Duodenal mucosa (tissue), 2 donors: Measurements from ENCODE around the gene UGGT1.

ENCODE experiments used
- H3K27ac ChIP-seq: one replicate; pipeline ENCODE4 v1.7.0; 2013; ENCODE audit warnings: low read depth, low read length
- H3K27me3 ChIP-seq, 2 donors: one replicate each; pipeline ENCODE4 v1.7.0; 2013; ENCODE audit warnings: low read length in 2 of 2, control low read depth in 1 of 2; ENCODE audit not compliant: insufficient read depth in 2 of 2, control insufficient read depth in 1 of 2
- H3K36me3 ChIP-seq, 2 donors: one replicate each; pipeline ENCODE4 v1.7.0; 2013; ENCODE audit warnings: low read length in 2 of 2, control low read depth in 1 of 2; ENCODE audit not compliant: insufficient read depth in 2 of 2, control insufficient read depth in 1 of 2
- H3K4me1 ChIP-seq, 2 donors: one replicate each; pipeline ENCODE4 v1.7.0; 2013; ENCODE audit warnings: low read length in 2 of 2, control low read depth in 1 of 2; ENCODE audit not compliant: insufficient read depth in 2 of 2, control insufficient read depth in 1 of 2
- H3K4me3 ChIP-seq, 2 donors: one replicate each; pipeline ENCODE4 v1.7.0; 2013; ENCODE audit warnings: low read length in 2 of 2, low read depth in 1 of 2
- H3K9ac ChIP-seq, 2 donors: one replicate each; pipeline ENCODE4 v1.7.0; 2013; ENCODE audit warnings: low read length in 2 of 2, low read depth in 1 of 2
- H3K9me3 ChIP-seq, 2 donors: one replicate each; pipeline ENCODE4 v1.7.0; 2013; ENCODE audit warnings: low read length in 2 of 2, control low read depth in 1 of 2; ENCODE audit not compliant: control insufficient read depth in 1 of 2

UGGT1 gene

GRCh38 chr2:128069769-128070168 is 21.2 kb upstream of the UGGT1 start:
- Histone ChIP-seq H3K9me3 (no peaks in the 10 kb centered on the region), H3K9ac (no peak overlapping the region), H3K27me3 (no peaks in the 10 kb centered on the region), H3K27ac (no peak overlapping the region), H3K4me1 (peaks cover 0 to 3% of the 10 kb centered on the region in 2 donors), H3K36me3 (no peaks in the 10 kb centered on the region), H3K4me3 (no peak overlapping the region)

DNA sequence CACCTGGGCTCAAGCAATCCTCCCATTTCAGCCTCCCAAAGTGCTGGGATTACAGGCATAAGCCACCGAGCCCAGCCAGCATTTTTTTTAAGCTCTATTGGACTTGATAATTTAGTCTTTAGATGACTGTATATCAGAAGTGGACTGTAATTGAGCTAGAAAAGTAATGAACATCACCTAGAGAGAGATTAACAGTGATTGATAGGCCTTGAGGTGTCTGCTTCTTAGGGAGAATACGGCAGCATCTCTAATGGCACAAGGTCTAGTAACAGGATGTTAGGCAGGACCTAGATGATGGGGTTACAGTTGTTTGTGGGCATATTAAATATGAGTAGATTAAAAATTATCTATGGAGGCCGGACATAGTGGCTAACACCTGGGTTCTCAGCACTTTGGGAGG is 17.7 kb upstream of the UGGT1 start:
- Histone ChIP-seq H3K9ac (no peak overlapping the region), H3K4me3 (no peak overlapping the region), H3K36me3 (no peaks in the 10 kb centered on the region), H3K4me1 (peaks cover 0 to 3% of the 10 kb centered on the region in 2 donors), H3K9me3 (no peaks in the 10 kb centered on the region), H3K27ac (no peak overlapping the region), H3K27me3 (no peaks in the 10 kb centered on the region)

- Histone ChIP-seq H3K9ac (no peak overlapping the region), H3K27ac (no peak overlapping the region), H3K36me3 (no peaks in the 10 kb centered on the region), H3K4me3 (no peak overlapping the region), H3K27me3 (no peaks in the 10 kb centered on the region), H3K4me1 (no peaks in the 10 kb centered on the region), H3K9me3 (no peaks in the 10 kb centered on the region)
Measured at GRCh38 chr2:128076461-128077106, 14.4 kb upstream of the UGGT1 start.

GRCh38 chr2:128084757-128085156 is 6.2 kb upstream of the UGGT1 start:
- no peaks in the 10 kb centered on the region for H3K4me1 ChIP-seq
- H3K9me3 ChIP-seq = peaks cover 7% of the 10 kb centered on the region in 2 donors
- no peaks in the 10 kb centered on the region for H3K36me3 ChIP-seq
- no peak overlapping the region for H3K9ac ChIP-seq
- H3K4me3 ChIP-seq = no peak overlapping the region
- H3K27ac ChIP-seq = no peak overlapping the region
- H3K27me3 ChIP-seq = no peaks in the 10 kb centered on the region

- no peaks in the 10 kb centered on the region for H3K36me3 ChIP-seq
- no peaks in the 10 kb centered on the region for H3K4me1 ChIP-seq
- no peak overlapping the region for H3K9ac ChIP-seq
- no peaks in the 10 kb centered on the region for H3K27me3 ChIP-seq
- H3K27ac ChIP-seq = no peak overlapping the region
- no peak overlapping the region for H3K4me3 ChIP-seq
- peaks cover 7% of the 10 kb centered on the region in 2 donors for H3K9me3 ChIP-seq
Measured at GRCh38 chr2:128086244-128086643, 4.8 kb upstream of the UGGT1 start.

DNA sequence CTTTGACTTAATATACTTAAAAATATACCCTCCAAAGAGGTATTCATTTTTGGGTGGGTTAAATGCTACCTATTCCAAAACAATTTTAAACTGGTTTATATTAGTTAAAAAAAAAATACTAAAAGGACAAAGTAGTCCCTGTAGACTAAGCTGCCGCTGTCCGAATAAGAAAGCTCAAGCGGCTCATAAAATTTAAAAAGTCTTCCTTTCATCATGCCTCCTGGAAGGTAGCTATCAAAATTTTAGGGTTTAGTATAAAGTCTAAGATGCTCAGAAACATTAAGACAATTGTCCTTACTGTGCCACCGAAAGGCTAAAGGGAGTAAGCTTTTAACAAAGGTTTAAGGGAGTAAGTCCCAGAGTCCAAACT is 440 bp upstream of the UGGT1 start:
- H3K27ac ChIP-seq = peak overlapping the region; percentile 67
- H3K4me1 ChIP-seq = peaks cover 18 to 20% of the 10 kb centered on the region in 2 donors
- H3K9me3 ChIP-seq = no peaks in the 10 kb centered on the region
- H3K36me3 ChIP-seq = peaks cover 6 to 8% of the 10 kb centered on the region in 2 donors
- H3K4me3 ChIP-seq = peak overlapping the region; percentile 91 to 100
- peak overlapping the region; percentile 68 to 98 for H3K9ac ChIP-seq
- no peaks in the 10 kb centered on the region for H3K27me3 ChIP-seq

- Histone ChIP-seq H3K36me3 (peaks cover 10 to 15% of the 10 kb centered on the region in 2 donors), H3K27me3 (no peaks in the 10 kb centered on the region), H3K27ac (peak overlapping the region; percentile 78), H3K9me3 (no peaks in the 10 kb centered on the region), H3K9ac (peak overlapping the region; percentile 78 to 98), H3K4me3 (peak overlapping the region; percentile 91 to 100), H3K4me1 (peaks cover 18 to 20% of the 10 kb centered on the region in 2 donors)
Measured at GRCh38 chr2:128091726-128092080, 703 bp downstream of the UGGT1 start.

- H3K4me1 ChIP-seq = peaks cover 18 to 20% of the 10 kb centered on the region in 2 donors
- no peak overlapping the region for H3K27ac ChIP-seq
- peak overlapping the region in 1 of 2 donors; percentile 14 for H3K9ac ChIP-seq
- no peaks in the 10 kb centered on the region for H3K9me3 ChIP-seq
- H3K27me3 ChIP-seq = no peaks in the 10 kb centered on the region
- H3K4me3 ChIP-seq = peak overlapping the region in 1 of 2 donors; percentile 22
- peaks cover 10 to 15% of the 10 kb centered on the region in 2 donors for H3K36me3 ChIP-seq
Measured at GRCh38 chr2:128092656-128093055, 1.7 kb downstream of the UGGT1 start.

DNA sequence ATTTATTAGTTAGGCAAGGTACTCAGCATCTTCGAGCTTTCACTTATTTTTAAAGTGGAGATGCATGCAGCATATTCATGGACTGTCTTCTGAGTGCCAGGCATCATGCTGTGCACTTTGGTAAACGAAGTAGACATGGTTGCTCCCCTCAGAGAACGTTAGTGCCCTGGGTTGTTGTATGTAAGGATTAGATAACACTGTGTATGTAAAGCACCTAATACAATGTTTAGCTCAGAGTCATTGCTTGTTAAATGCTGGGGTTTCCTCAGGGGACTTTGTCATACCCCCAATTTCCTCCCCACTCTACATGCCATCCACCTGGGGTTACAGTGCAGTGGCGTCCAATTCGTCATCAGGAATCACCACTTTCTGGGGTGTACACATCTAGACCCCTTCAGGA is 2.8 kb downstream of the UGGT1 start:
- H3K27me3 ChIP-seq = no peaks in the 10 kb centered on the region
- peak overlapping the region in 1 of 2 donors; percentile 6 for H3K9ac ChIP-seq
- H3K27ac ChIP-seq = no peak overlapping the region
- H3K9me3 ChIP-seq = no peaks in the 10 kb centered on the region
- H3K4me1 ChIP-seq = peaks cover 18 to 20% of the 10 kb centered on the region in 2 donors
- peaks cover 10 to 22% of the 10 kb centered on the region in 2 donors for H3K36me3 ChIP-seq
- H3K4me3 ChIP-seq = no peak overlapping the region

- Histone ChIP-seq H3K4me1 (peaks cover 18 to 20% of the 10 kb centered on the region in 2 donors), H3K27me3 (no peaks in the 10 kb centered on the region), H3K9ac (no peak overlapping the region), H3K4me3 (no peak overlapping the region), H3K9me3 (no peaks in the 10 kb centered on the region), H3K27ac (no peak overlapping the region), H3K36me3 (peaks cover 10 to 32% of the 10 kb centered on the region in 2 donors)
Measured at GRCh38 chr2:128095201-128095600, 4.2 kb downstream of the UGGT1 start.
